CD4-positive, alpha-beta T cell (primary cell): Measurements from ENCODE around the gene IL3RA. TPM values are rescaled to one million over a fixed set of nuclear protein-coding genes. Genes with fewer than 3 reads are reported as not detected.

ENCODE experiments used
- ATAC-seq: fragments of 200-7000 bp; cut with Tn5 transposase; one replicate; pipeline ENCODE4 v1.10.0; 2022; ENCODE audit warnings: mild to moderate bottlenecking; ENCODE audit not compliant: poor library complexity
- CTCF ChIA-PET: fragments of 350-600 bp; sonication (Branson Sonifier 250); formaldehyde crosslinking; loops from one replicate; lab custom pipeline; 2021; ENCODE audit warnings: antibody characterized with exemption, inconsistent platforms; lab: Charles Lee
- POLR2A ChIA-PET: fragments of 350-600 bp; sonication (Branson Sonifier 250); formaldehyde crosslinking; loops from one replicate; lab custom pipeline; 2021; ENCODE audit warnings: antibody characterized with exemption, inconsistent platforms; lab: Charles Lee
- DNase-seq, 14 experiments: peaks; one replicate each; pipeline ENCODE4 v3.0.0-alpha.2; 2013 to 2020; ENCODE audit warnings: mixed read lengths in 2 of 14
- H3K27ac ChIP-seq, 2 donors: one replicate each; pipeline versions ENCODE4 v1.5.1 to v1.7.0; 2013; ENCODE audit warnings: low read length in 2 of 2, low read depth in 1 of 2, mild to moderate bottlenecking in 1 of 2
- H3K27me3 ChIP-seq, 2 experiments: 1 replicate in 1 of 2; 2 replicates in 1 of 2; pipeline versions ENCODE4 v1.6.1 to v1.7.0; 2013; ENCODE audit warnings: low read length in 2 of 2, control low read depth in 1 of 2, mild to moderate bottlenecking in 1 of 2, moderate library complexity in 1 of 2; ENCODE audit not compliant: insufficient read depth in 2 of 2, control insufficient read depth in 1 of 2
- H3K36me3 ChIP-seq: one replicate; pipeline ENCODE4 v1.6.1; 2013; ENCODE audit warnings: low read length, control low read depth; ENCODE audit not compliant: insufficient read depth
- H3K4me1 ChIP-seq: one replicate; pipeline ENCODE4 v1.6.1; 2013; ENCODE audit warnings: low read length, control low read depth; ENCODE audit not compliant: insufficient read depth
- H3K4me3 ChIP-seq: one replicate; pipeline ENCODE4 v1.5.1; 2013; ENCODE audit warnings: mild to moderate bottlenecking, low read length, moderate library complexity
- H3K9me3 ChIP-seq, 2 experiments: 1 replicate in 1 of 2; 2 replicates in 1 of 2; pipeline versions ENCODE4 v1.6.1 to v1.7.0; 2013; ENCODE audit warnings: low read length in 2 of 2, mild to moderate bottlenecking in 2 of 2, control low read depth in 1 of 2, moderate library complexity in 1 of 2; ENCODE audit not compliant: control insufficient read depth in 1 of 2, insufficient read depth in 1 of 2
- H3K27ac Mint-ChIP-seq: one replicate; pipeline ENCODE4 v1.8.0; 2020; ENCODE audit warnings: mixed read lengths
- H3K27me3 Mint-ChIP-seq: one replicate; pipeline ENCODE4 v1.8.0; 2021; ENCODE audit warnings: mixed read lengths
- H3K36me3 Mint-ChIP-seq: one replicate; pipeline ENCODE4 v1.8.0; 2021; ENCODE audit warnings: low read depth, mixed read lengths
- H3K4me1 Mint-ChIP-seq: one replicate; pipeline ENCODE4 v1.8.0; 2021; ENCODE audit warnings: low read depth, mixed read lengths
- H3K4me3 Mint-ChIP-seq: one replicate; pipeline ENCODE4 v1.8.0; 2020; ENCODE audit warnings: mild to moderate bottlenecking, mixed read lengths
- H3K9me3 Mint-ChIP-seq: one replicate; pipeline ENCODE4 v1.8.0; 2020; ENCODE audit warnings: mixed read lengths
- CTCF ChIP-seq: fragments of 200-600 bp; IDR thresholded peaks from one replicate; pipeline ENCODE4 v1.8.0; 2022; ENCODE audit warnings: antibody characterized with exemption, mild to moderate bottlenecking
- intact Hi-C, 2 experiments: fragments of 100-400 bp; cut with DNase I in 1 of 2; cut with micrococcal nuclease in 1 of 2; formaldehyde crosslinking; loops; one replicate each; pipeline versions ENCODE4 v1.15.1 to v1.9.0; 2023 to 2025; cut with DNase I, micrococcal nuclease
- total RNA-seq, 174 experiments: library from RNA in 2 of 174; stranded (reverse) in 2 of 174; gene quantifications; one replicate each; pipeline ENCODE4 v1.2.3 and lab custom pipeline; 2021 to 2026

IL3RA gene
- total RNA-seq, 2 experiments from 2014 or later: 0.45 to 0.49 TPM

- Mint-ChIP-seq H3K4me3 (no peak overlapping the region), H3K9me3 (no peaks in the 10 kb centered on the region), H3K27ac (no peak overlapping the region), H3K4me1 (peaks cover 16% of the 10 kb centered on the region), H3K27me3 (no peaks in the 10 kb centered on the region), H3K36me3 (peaks cover 9% of the 10 kb centered on the region)
- H3K27ac ChIP-seq: no peak overlapping the region
- H3K36me3 ChIP-seq: peaks cover 28% of the 10 kb centered on the region
- H3K27me3 ChIP-seq: no peaks in the 10 kb centered on the region
- ChIA-PET POLR2A (no interaction called here), CTCF (no interaction called here)
- TF ChIP-seq CTCF: no peak
- no peaks in the 10 kb centered on the region for H3K9me3 ChIP-seq
- H3K4me1 ChIP-seq: peaks cover 14% of the 10 kb centered on the region
- no peak for ATAC-seq
- intact Hi-C loops: loop anchor here (10.0 kb wide), 2 partner anchors 1013 to 1297 kb away; partner anchors contain the start of genes CD99 (in 1 of the 2) and PPP2R3B (in 1 of the 2)
- H3K4me3 ChIP-seq: no peak overlapping the region
- peak in 2 of 14 experiments; percentile 9 to 31 for DNase-seq
Observed at GRCh38 chrX:1397441-1398270, 61.1 kb downstream of the IL3RA start.

GRCh38 chrX:1398431-1399340 is 62.1 kb downstream of the IL3RA start:
- ChIA-PET CTCF (no interaction called here), POLR2A (no interaction called here)
- H3K27ac ChIP-seq: no peak overlapping the region
- Mint-ChIP-seq H3K4me1 (peaks cover 14% of the 10 kb centered on the region), H3K27ac (no peak overlapping the region), H3K9me3 (no peaks in the 10 kb centered on the region), H3K4me3 (no peak overlapping the region), H3K27me3 (no peaks in the 10 kb centered on the region), H3K36me3 (peaks cover 9% of the 10 kb centered on the region)
- H3K9me3 ChIP-seq: no peaks in the 10 kb centered on the region
- DNase-seq: peak in 2 of 14 experiments; percentile 21 to 31
- no peaks in the 10 kb centered on the region for H3K27me3 ChIP-seq
- no peak for ATAC-seq
- no peak overlapping the region for H3K4me3 ChIP-seq
- H3K4me1 ChIP-seq: peaks cover 8% of the 10 kb centered on the region
- TF ChIP-seq CTCF: no peak
- intact Hi-C loops: loop anchor here (10.0 kb wide), 2 partner anchors 1014 to 1296 kb away; partner anchors contain the start of genes CD99 (in 1 of the 2) and PPP2R3B (in 1 of the 2)
- peaks cover 36% of the 10 kb centered on the region for H3K36me3 ChIP-seq

- no peak for TF ChIP-seq CTCF
- ChIA-PET CTCF (no interaction called here), POLR2A (no interaction called here)
- no peak overlapping the region for H3K27ac ChIP-seq
- no peak overlapping the region for H3K27ac Mint-ChIP-seq
- H3K4me3 Mint-ChIP-seq: no peak overlapping the region
- no peaks in the 10 kb centered on the region for H3K9me3 ChIP-seq
- DNase-seq (peak in 2 of 14 experiments; percentile 12 to 20), ATAC-seq (no peak)
- no peaks in the 10 kb centered on the region for H3K27me3 ChIP-seq
- no peak overlapping the region for H3K4me3 ChIP-seq
- no peaks in the 10 kb centered on the region for H3K27me3 Mint-ChIP-seq
- peaks cover 2% of the 10 kb centered on the region for H3K4me1 ChIP-seq
- peaks cover 46% of the 10 kb centered on the region for H3K36me3 ChIP-seq
- peaks cover 12% of the 10 kb centered on the region for H3K4me1 Mint-ChIP-seq
- intact Hi-C loops: no loop called here
- peaks cover 9% of the 10 kb centered on the region for H3K36me3 Mint-ChIP-seq
- H3K9me3 Mint-ChIP-seq: no peaks in the 10 kb centered on the region
Observed at GRCh38 chrX:1400049-1400448, 63.5 kb downstream of the IL3RA start.
